Astrocyte of the cerebellum (primary cell): ENCODE measurements around the gene DGKI.
A peak's percentile ranks its signal among the peaks of the same experiment; 100 is the strongest.

Source experiments
- DNase-seq: peaks from one replicate; pipeline ENCODE4 v3.0.0-alpha.2; 2011; ENCODE audit warnings: low read depth
- H3K4me3 ChIP-seq: 2 replicates; pipeline ENCODE4 v1.5.1; 2011; ENCODE audit warnings: mild to moderate bottlenecking, low read depth, low read length, moderate library complexity
- CTCF ChIP-seq: IDR thresholded peaks from 2 replicates; pipeline ENCODE4 v1.5.1; 2012; ENCODE audit warnings: low read length, low read depth, moderate library complexity, mild to moderate bottlenecking; ENCODE audit errors: missing control alignments
- in situ Hi-C: cut with HindIII; loops from 2 replicates; pipeline ENCODE4 v1.10.0; 2017; ENCODE audit warnings: low sequenced_read_pairs

DGKI gene

GRCh38 chr7:137846827-137847567, at the start of gene DGKI:
TSS of gene DGKI (minus strand) at chr7:137846974.
- no peak for TF ChIP-seq CTCF
- in situ Hi-C loops: no loop called here
- peak within 1 kb of the TSS; percentile 48 for H3K4me3 ChIP-seq
- no peak for DNase-seq

GRCh38 chr7:137895301-137896221, 48.8 kb upstream of the DGKI start:
- H3K4me3 ChIP-seq: no peak overlapping the region
- DNase-seq: no peak
- in situ Hi-C loops: no loop called here
- no peak for TF ChIP-seq CTCF

- TF ChIP-seq CTCF: no peak
- in situ Hi-C loops: no loop called here
- no peak for DNase-seq
- no peak overlapping the region for H3K4me3 ChIP-seq
Measured at GRCh38 chr7:137893143-137893742, 46.5 kb upstream of the DGKI start.

GRCh38 chr7:137891016-137891655, 44.4 kb upstream of the DGKI start:
- TF ChIP-seq CTCF: no peak
- in situ Hi-C loops: no loop called here

GRCh38 chr7:137890449-137890921, 43.7 kb upstream of the DGKI start:
- no peak for TF ChIP-seq CTCF
- in situ Hi-C loops: no loop called here
- H3K4me3 ChIP-seq: no peak overlapping the region
- DNase-seq: no peak

More at GRCh38 chr7:137891016-137891655, 44.4 kb upstream of the DGKI start:
- DNase-seq: no peak
- H3K4me3 ChIP-seq: no peak overlapping the region

GRCh38 chr7:137888241-137888640, 41.5 kb upstream of the DGKI start:
- in situ Hi-C loops: no loop called here
- H3K4me3 ChIP-seq: no peak overlapping the region
- DNase-seq: no peak
- no peak for TF ChIP-seq CTCF
